Fibroblast of skin of scalp (primary cell): Measurements from ENCODE around the gene TOP3A. TPM values are rescaled to one million over a fixed set of nuclear protein-coding genes. Genes with fewer than 3 reads are reported as not detected.
A peak's percentile ranks its signal among the peaks of the same experiment; 100 is the strongest.
"Not testable (repeated sequence)": the region's sequence is repeated elsewhere in the genome, so short reads cannot be mapped to it uniquely, and the experiment has no call there.

Experiments
- DNase-seq: peaks from one replicate; pipeline ENCODE4 v3.0.0-alpha.2; 2013
- polyA plus RNA-seq, 2 experiments: library from polyadenylated mRNA; unstranded; fragments of 120-200 nt; gene quantifications; one replicate each; pipeline ENCODE4 v1.2.1, GENCODE V29; 2013; ENCODE audit not compliant: insufficient read length in 2 of 2

The TOP3A gene
- 27.1 TPM for polyA plus RNA-seq (2013, experiment 1 of 2; ENCODE audit: insufficient read length)
- polyA plus RNA-seq (2013, experiment 2 of 2; ENCODE audit: insufficient read length), result 28.2 TPM

GRCh38 chr17:18314731-18315561 lies at the start of gene TOP3A, which contains the start of gene SMCR8:
TOP3A (minus strand) TSS chr17:18314994; CDS start chr17:18314778, 216 bp downstream.
SMCR8 (plus strand) TSS chr17:18315293; CDS start chr17:18315790, 497 bp downstream.
- DNase-seq, result peak; percentile 99

- no peak for DNase-seq
Observed at GRCh38 chr17:18364166-18364565, 49.4 kb upstream of the TOP3A start.

- DNase-seq, result peak; percentile 83
Observed at GRCh38 chr17:18363101-18364049, 48.6 kb upstream of the TOP3A start, which contains the start of gene SHMT1. SHMT1 (minus strand) TSS chr17:18363550; CDS start chr17:18355981, 7,569 bp downstream.

- peak; percentile 2 for DNase-seq
Observed at GRCh38 chr17:18362698-18363100, 47.9 kb upstream of the TOP3A start.

GRCh38 chr17:18361837-18362697 lies 47.3 kb upstream of the TOP3A start:
- DNase-seq, result no peak

- no peak for DNase-seq
Observed at GRCh38 chr17:18360518-18360917, 45.7 kb upstream of the TOP3A start.

- no peak for DNase-seq
Observed at GRCh38 chr17:18356624-18357023, 41.8 kb upstream of the TOP3A start.

GRCh38 chr17:18353541-18353940 lies 38.7 kb upstream of the TOP3A start:
- DNase-seq, result no peak

- DNase-seq, result no peak
Observed at GRCh38 chr17:18344021-18344420, 29.2 kb upstream of the TOP3A start.

GRCh38 chr17:18339933-18340332 lies 25.1 kb upstream of the TOP3A start:
- DNase-seq, result no peak

GRCh38 chr17:18338158-18338557 lies 23.4 kb upstream of the TOP3A start:
- not testable (repeated sequence) for DNase-seq

- no peak for DNase-seq
Observed at GRCh38 chr17:18332909-18333489, 18.2 kb upstream of the TOP3A start.

- DNase-seq, result no peak
Observed at GRCh38 chr17:18331879-18332278, 17.1 kb upstream of the TOP3A start.

- no peak for DNase-seq
Observed at GRCh38 chr17:18328643-18329204, 13.9 kb upstream of the TOP3A start.

GRCh38 chr17:18327556-18327955 lies 12.8 kb upstream of the TOP3A start:
- no peak for DNase-seq

- DNase-seq, result no peak
Observed at GRCh38 chr17:18327093-18327492, 12.3 kb upstream of the TOP3A start.

- DNase-seq, result no peak
Observed at GRCh38 chr17:18326572-18326971, 11.8 kb upstream of the TOP3A start.

GRCh38 chr17:18326039-18326438 lies 11.2 kb upstream of the TOP3A start:
- no peak for DNase-seq

GRCh38 chr17:18324140-18325050 lies 9.6 kb upstream of the TOP3A start:
- DNase-seq, result no peak
